ENCODE data around the gene JAGN1. TPM values are rescaled to one million over a fixed set of nuclear protein-coding genes. Genes with fewer than 3 reads are reported as not detected.

The JAGN1 gene
- total RNA-seq, 2 experiments from 2014 or later, result 14.4 to 15.1 TPM

DNA sequence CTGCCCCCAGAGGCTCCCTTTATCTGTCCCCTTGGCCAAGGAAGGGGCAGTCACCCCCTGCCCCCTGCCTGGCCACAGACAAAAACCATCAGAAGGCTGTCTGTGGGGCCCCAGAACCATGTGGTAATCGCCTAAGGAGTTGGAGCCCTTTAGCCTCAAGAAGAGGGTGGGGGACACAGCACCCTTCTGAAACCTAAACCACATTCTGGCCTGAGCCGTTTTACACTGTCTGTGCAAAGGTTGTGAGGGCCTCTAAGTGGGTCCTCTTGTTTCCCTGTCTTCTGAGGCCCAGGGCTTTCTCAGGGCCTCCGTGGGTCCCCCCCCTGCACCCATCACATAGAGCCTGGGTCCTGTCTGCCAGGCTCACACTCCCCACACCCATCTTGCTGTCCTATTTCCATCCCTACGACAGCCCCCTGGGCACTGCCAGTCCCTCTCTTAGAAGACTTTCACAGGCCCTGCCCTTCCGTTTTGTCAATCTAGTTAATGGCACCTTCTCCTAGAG is 28.7 kb upstream of the JAGN1 start:
- no peak overlapping the region for H3K27ac ChIP-seq (ENCODE audit: low read depth in 1 of 2, low read length in 2 of 2)
- CTCF ChIA-PET, result no interaction called here
- no peak for ATAC-seq (ENCODE audit: poor library complexity)

DNA sequence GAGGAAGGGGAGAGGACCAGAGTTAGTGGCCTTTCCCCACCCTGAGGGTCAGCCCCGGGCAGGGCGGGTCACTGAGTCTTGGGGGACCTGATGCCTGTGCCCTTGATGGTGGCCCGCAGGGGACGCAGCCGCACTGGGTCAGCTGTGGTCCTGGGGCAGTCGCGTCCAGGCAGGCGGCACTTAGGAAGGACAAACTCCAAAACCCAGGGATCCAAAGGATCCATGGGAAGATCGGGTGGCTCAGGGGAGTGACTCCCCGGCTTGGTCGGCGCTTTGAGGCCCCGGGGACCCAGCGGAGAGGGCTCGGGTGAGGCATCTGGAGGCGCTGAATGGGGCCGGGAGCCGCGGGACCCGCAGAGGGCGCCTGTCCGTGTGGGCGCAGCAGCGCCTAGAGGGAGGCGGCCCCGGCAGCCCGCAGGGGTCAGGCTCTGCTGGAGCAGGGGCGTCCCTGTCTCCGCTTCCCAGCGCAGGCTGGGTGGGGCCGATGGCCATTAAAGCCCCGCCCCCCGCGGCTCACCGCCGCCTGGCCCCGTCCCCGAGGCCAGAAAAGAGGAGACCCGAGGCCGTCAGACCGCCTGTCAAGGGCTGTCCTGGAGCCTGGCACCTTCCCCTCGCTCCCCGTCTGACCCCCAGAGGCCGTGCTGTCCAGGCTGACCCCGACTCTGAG is 27.9 kb upstream of the JAGN1 start:
- ATAC-seq (ENCODE audit: poor library complexity) (peak; percentile 61), DNase-seq (peak in 7 of 14 experiments; percentile 10 to 58 (median 30))
- H3K36me3 ChIP-seq (ENCODE audit: insufficient read depth, low read length), result no peaks in the 10 kb centered on the region
- H3K4me3 ChIP-seq (ENCODE audit: low read length), result no peak overlapping the region
- no peak overlapping the region for H3K27ac ChIP-seq (ENCODE audit: low read depth in 1 of 2, low read length in 2 of 2)
- ChIA-PET POLR2A (no interaction called here), CTCF (no interaction called here)
- Mint-ChIP-seq H3K9me3 (no peaks in the 10 kb centered on the region), H3K27ac (no peak overlapping the region), H3K4me3 (no peak overlapping the region), H3K36me3 (ENCODE audit: low read depth) (no peaks in the 10 kb centered on the region), H3K27me3 (peaks cover 9% of the 10 kb centered on the region), H3K4me1 (ENCODE audit: low read depth) (no peaks in the 10 kb centered on the region)
- peaks cover 11 to 17% of the 10 kb centered on the region in 2 experiments for H3K27me3 ChIP-seq (ENCODE audit: control insufficient read depth in 1 of 2, insufficient read depth in 2 of 2, low read length in 2 of 2)
- TF ChIP-seq, protein P1, sequence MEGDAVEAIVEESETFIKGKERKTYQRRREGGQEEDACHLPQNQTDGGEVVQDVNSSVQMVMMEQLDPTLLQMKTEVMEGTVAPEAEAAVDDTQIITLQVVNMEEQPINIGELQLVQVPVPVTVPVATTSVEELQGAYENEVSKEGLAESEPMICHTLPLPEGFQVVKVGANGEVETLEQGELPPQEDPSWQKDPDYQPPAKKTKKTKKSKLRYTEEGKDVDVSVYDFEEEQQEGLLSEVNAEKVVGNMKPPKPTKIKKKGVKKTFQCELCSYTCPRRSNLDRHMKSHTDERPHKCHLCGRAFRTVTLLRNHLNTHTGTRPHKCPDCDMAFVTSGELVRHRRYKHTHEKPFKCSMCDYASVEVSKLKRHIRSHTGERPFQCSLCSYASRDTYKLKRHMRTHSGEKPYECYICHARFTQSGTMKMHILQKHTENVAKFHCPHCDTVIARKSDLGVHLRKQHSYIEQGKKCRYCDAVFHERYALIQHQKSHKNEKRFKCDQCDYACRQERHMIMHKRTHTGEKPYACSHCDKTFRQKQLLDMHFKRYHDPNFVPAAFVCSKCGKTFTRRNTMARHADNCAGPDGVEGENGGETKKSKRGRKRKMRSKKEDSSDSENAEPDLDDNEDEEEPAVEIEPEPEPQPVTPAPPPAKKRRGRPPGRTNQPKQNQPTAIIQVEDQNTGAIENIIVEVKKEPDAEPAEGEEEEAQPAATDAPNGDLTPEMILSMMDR (IDR thresholded peaks at IDR 0.05), result no peak
- peaks cover 9% of the 10 kb centered on the region for H3K4me1 ChIP-seq (ENCODE audit: insufficient read depth, low read length)
- intact Hi-C loops (cut with DNase I, micrococcal nuclease), result no loop called here
- peaks cover 0 to 8% of the 10 kb centered on the region in 2 experiments for H3K9me3 ChIP-seq (ENCODE audit: control insufficient read depth in 1 of 2, insufficient read depth in 1 of 2, low read length in 2 of 2)

More for the DNA sequence above, 28.7 kb upstream of the JAGN1 start:
- DNase-seq, result no peak
- peaks cover 0 to 8% of the 10 kb centered on the region in 2 experiments for H3K9me3 ChIP-seq (ENCODE audit: control insufficient read depth in 1 of 2, insufficient read depth in 1 of 2, low read length in 2 of 2)
- peaks cover 11 to 17% of the 10 kb centered on the region in 2 experiments for H3K27me3 ChIP-seq (ENCODE audit: control insufficient read depth in 1 of 2, insufficient read depth in 2 of 2, low read length in 2 of 2)
- intact Hi-C loops (cut with DNase I, micrococcal nuclease), result no loop called here
- Mint-ChIP-seq H3K4me1 (ENCODE audit: low read depth) (no peaks in the 10 kb centered on the region), H3K36me3 (ENCODE audit: low read depth) (no peaks in the 10 kb centered on the region), H3K27ac (no peak overlapping the region), H3K27me3 (peaks cover 9% of the 10 kb centered on the region), H3K4me3 (no peak overlapping the region), H3K9me3 (no peaks in the 10 kb centered on the region)
- TF ChIP-seq, protein P1 (IDR thresholded peaks at IDR 0.05), result no peak
- no peaks in the 10 kb centered on the region for H3K36me3 ChIP-seq (ENCODE audit: insufficient read depth, low read length)
- H3K4me1 ChIP-seq (ENCODE audit: insufficient read depth, low read length), result peaks cover 9% of the 10 kb centered on the region
- H3K4me3 ChIP-seq (ENCODE audit: low read length), result no peak overlapping the region
- POLR2A ChIA-PET, result no interaction called here

DNA sequence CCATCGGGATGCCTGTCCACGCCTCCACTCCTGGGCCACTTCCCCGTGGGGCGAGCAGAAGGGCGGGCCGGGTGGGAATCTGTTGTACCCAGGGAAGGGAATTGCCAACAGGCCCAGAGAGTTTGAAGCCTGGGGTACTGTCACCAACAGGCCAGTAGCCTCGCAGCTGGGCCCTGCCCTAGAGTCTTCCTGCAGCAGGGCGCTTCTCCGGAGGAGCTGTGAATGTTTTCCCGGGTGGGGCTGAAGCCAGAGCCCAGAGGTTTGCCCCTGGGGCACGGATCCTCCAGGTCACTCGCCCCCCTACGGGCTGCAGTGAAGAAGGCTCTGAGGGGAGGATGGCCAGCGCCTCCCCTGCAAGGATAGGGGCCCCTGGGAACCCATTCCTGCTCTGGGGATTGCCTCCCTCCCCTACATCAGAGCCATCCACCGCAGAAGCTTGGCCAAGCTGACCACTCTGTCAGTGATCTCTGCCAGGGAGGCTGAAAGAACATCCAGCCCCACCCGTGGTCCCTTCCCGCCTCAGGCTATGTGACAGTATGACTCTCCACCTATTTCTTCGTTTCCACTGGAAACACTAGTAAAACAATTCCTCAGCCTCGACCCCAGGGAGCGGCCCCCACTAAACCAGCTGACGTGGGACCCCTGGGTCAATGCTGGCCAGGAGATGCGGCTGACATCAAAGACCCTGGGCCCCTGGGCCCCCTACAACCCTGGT is 27.2 kb upstream of the JAGN1 start:
- ATAC-seq (ENCODE audit: poor library complexity), result no peak

More for the DNA sequence above, 27.2 kb upstream of the JAGN1 start:
- H3K27me3 ChIP-seq (ENCODE audit: control insufficient read depth in 1 of 2, insufficient read depth in 2 of 2, low read length in 2 of 2), result peaks cover 11 to 17% of the 10 kb centered on the region in 2 experiments
- Mint-ChIP-seq H3K36me3 (ENCODE audit: low read depth) (no peaks in the 10 kb centered on the region), H3K4me3 (no peak overlapping the region), H3K9me3 (no peaks in the 10 kb centered on the region), H3K4me1 (ENCODE audit: low read depth) (no peaks in the 10 kb centered on the region), H3K27me3 (peaks cover 9% of the 10 kb centered on the region), H3K27ac (no peak overlapping the region)
- peaks cover 0 to 8% of the 10 kb centered on the region in 2 experiments for H3K9me3 ChIP-seq (ENCODE audit: control insufficient read depth in 1 of 2, insufficient read depth in 1 of 2, low read length in 2 of 2)
- H3K27ac ChIP-seq (ENCODE audit: low read depth in 1 of 2, low read length in 2 of 2), result no peak overlapping the region
- POLR2A ChIA-PET, result no interaction called here
- TF ChIP-seq, protein P1 (IDR thresholded peaks at IDR 0.05), result no peak
- H3K4me1 ChIP-seq (ENCODE audit: insufficient read depth, low read length), result peaks cover 9% of the 10 kb centered on the region
- no peak for DNase-seq
- intact Hi-C loops (cut with DNase I, micrococcal nuclease), result no loop called here
- CTCF ChIA-PET, result interaction anchor here (0.6 kb wide), 1 partner anchor 81 kb away, joined by 3 read pairs; no protein-coding TSS in a partner anchor
- H3K4me3 ChIP-seq (ENCODE audit: low read length), result no peak overlapping the region
- no peaks in the 10 kb centered on the region for H3K36me3 ChIP-seq (ENCODE audit: insufficient read depth, low read length)

All from CD4-positive, alpha-beta T cell (primary cell).